KBM-7 (cell line): ENCODE data around the gene PCGF3.
"Not testable (repeated sequence)": the region's sequence is repeated elsewhere in the genome, so short reads cannot be mapped to it uniquely, and the experiment has no call there.

Experiments used
- DNase-seq: peaks from one replicate; pipeline ENCODE4 v3.0.0-alpha.2; 2015
- in situ Hi-C: fragments of 300-500 bp; cut with MboI; formaldehyde crosslinking; loops from 2 replicates; pipeline ENCODE4 v1.14.3; 2020; ENCODE audit warnings: low sequenced_read_pairs, low pct_unique_long_range_greater_than_20kb, mixed read lengths

PCGF3 gene

GRCh38 chr4:752196-752861 lies 46.7 kb downstream of the PCGF3 start:
- in situ Hi-C loops = no loop called here

GRCh38 chr4:753186-753585 lies 47.6 kb downstream of the PCGF3 start:
- in situ Hi-C loops, DNase-seq: not testable (repeated sequence)

More at GRCh38 chr4:752196-752861, 46.7 kb downstream of the PCGF3 start:
- DNase-seq = no peak

GRCh38 chr4:754221-755120 lies 48.8 kb downstream of the PCGF3 start:
- no peak for DNase-seq
- in situ Hi-C loops = no loop called here

GRCh38 chr4:757111-757510 lies 51.5 kb downstream of the PCGF3 start:
- in situ Hi-C loops = no loop called here

GRCh38 chr4:759810-760209 lies 54.2 kb downstream of the PCGF3 start:
- in situ Hi-C loops, DNase-seq: not testable (repeated sequence)

More at GRCh38 chr4:757111-757510, 51.5 kb downstream of the PCGF3 start:
- no peak for DNase-seq

- DNase-seq = no peak
- in situ Hi-C loops = no loop called here
Measured at GRCh38 chr4:760616-761015, 55.0 kb downstream of the PCGF3 start.

GRCh38 chr4:761086-761485 lies 55.5 kb downstream of the PCGF3 start:
- DNase-seq = no peak
- in situ Hi-C loops = no loop called here

- in situ Hi-C loops = no loop called here
Measured at GRCh38 chr4:761739-762138, 56.1 kb downstream of the PCGF3 start.

GRCh38 chr4:762211-763190 lies 56.9 kb downstream of the PCGF3 start:
- in situ Hi-C loops = no loop called here
- no peak for DNase-seq

More at GRCh38 chr4:761739-762138, 56.1 kb downstream of the PCGF3 start:
- DNase-seq = no peak

- DNase-seq = no peak
- in situ Hi-C loops = no loop called here
Measured at GRCh38 chr4:763191-763810, 57.7 kb downstream of the PCGF3 start.

GRCh38 chr4:763922-764321 lies 58.3 kb downstream of the PCGF3 start:
- in situ Hi-C loops = no loop called here
- no peak for DNase-seq

GRCh38 chr4:764405-765169 lies 59.0 kb downstream of the PCGF3 start:
- in situ Hi-C loops = no loop called here
- DNase-seq = no peak

- in situ Hi-C loops = no loop called here
Measured at GRCh38 chr4:766152-766515, 60.5 kb downstream of the PCGF3 start.

GRCh38 chr4:766559-767283 lies 61.1 kb downstream of the PCGF3 start:
- DNase-seq = no peak
- in situ Hi-C loops = no loop called here

More at GRCh38 chr4:766152-766515, 60.5 kb downstream of the PCGF3 start:
- no peak for DNase-seq

GRCh38 chr4:768076-768475 lies 62.4 kb downstream of the PCGF3 start:
- in situ Hi-C loops = no loop called here
- DNase-seq = no peak

GRCh38 chr4:768995-769394 lies 63.4 kb downstream of the PCGF3 start:
- in situ Hi-C loops = no loop called here
- no peak for DNase-seq

GRCh38 chr4:769511-769910 lies 63.9 kb downstream of the PCGF3 start:
- in situ Hi-C loops = no loop called here
- DNase-seq = no peak

GRCh38 chr4:770022-770421 lies 64.4 kb downstream of the PCGF3 start:
- no peak for DNase-seq
- in situ Hi-C loops = no loop called here
